NCI-H1436 (cell line): ENCODE data around the gene NSD1.

ENCODE experiments used
- DNase-seq: peaks from one replicate; lab custom pipeline; 2025; lab: John Stamatoyannopoulos, UW

NSD1 gene

DNA sequence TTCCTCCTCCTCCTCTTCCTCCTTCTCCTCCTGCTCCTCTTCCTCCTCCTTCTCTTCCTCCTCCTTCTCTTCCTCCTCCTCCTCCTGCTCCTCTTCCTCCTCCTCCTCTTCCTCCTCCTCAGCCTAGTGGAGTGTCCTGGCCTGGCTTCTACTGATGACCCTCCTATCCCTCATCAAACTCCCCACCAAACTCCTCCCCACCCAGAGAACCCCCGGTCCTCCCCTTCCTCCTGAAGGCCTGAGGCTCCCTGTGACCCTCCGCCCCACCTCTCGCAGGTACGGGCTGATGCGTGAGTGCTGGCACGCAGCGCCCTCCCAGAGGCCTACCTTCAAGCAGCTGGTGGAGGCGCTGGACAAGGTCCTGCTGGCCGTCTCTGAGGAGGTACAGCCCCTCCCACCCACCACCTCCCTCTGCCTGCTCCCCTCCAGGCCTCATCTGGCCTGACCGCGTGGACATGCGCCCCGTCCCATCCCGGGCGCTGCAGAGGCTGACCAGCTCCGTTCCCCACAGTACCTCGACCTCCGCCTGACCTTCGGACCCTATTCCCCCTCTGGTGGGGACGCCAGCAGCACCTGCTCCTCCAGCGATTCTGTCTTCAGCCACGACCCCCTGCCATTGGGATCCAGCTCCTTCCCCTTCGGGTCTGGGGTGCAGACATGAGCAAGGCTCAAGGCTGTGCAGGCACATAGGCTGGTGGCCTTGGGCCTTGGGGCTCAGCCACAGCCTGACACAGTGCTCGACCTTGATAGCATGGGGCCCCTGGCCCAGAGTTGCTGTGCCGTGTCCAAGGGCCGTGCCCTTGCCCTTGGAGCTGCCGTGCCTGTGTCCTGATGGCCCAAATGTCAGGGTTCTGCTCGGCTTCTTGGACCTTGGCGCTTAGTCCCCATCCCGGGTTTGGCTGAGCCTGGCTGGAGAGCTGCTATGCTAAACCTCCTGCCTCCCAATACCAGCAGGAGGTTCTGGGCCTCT is 36.3 kb upstream of the NSD1 start:
- DNase-seq = no peak

DNA sequence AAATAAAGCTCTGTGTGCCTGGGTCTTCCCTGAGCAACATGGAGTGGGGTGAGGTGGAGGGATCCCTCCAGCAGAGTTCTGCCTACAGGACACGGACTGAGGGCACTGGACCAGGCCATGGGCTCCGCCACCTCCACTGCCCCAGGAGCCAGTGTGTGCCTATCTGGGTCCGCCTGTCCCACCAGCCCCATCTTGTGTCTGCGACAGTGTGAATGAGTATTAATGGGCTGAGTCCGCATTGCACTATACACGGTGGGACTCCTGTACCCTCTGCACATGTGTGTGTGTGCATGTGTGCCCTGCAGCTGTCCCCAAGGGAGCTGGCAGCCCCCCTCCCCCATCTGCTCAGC is 35.5 kb upstream of the NSD1 start:
- DNase-seq = no peak

DNA sequence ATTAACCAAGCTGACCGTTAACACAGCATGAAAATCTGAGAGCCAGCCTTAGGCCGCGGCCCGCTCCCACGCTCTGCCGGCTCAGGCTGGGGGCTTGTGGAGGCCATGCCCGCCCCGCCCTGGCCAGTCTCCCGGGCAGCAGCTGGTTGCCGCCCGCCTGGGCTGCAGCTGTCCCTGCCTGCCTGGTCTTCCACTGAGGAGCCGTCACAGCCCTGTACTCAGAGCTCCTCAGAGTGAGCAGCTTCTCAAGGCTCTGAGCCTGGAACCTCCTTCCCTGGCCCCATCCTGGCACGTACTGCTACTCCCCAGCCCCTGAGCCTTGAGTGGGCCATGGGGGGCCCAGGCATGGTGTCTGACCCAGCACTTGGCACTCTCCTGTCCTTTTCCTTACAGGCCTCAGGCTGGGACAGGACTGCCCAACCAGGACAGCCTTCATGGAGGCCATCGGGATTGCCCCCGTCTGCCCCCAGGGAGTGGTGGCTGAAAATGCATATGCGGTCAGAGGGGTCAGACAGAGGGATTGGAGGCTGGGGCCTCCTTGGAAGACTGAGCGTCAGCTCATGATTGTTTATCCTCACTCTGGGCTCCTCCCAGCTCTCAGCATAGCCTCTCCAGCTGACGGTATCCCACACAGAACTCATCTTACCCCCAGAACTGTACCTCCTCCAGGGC is 35.0 kb upstream of the NSD1 start:
- no peak for DNase-seq

DNA sequence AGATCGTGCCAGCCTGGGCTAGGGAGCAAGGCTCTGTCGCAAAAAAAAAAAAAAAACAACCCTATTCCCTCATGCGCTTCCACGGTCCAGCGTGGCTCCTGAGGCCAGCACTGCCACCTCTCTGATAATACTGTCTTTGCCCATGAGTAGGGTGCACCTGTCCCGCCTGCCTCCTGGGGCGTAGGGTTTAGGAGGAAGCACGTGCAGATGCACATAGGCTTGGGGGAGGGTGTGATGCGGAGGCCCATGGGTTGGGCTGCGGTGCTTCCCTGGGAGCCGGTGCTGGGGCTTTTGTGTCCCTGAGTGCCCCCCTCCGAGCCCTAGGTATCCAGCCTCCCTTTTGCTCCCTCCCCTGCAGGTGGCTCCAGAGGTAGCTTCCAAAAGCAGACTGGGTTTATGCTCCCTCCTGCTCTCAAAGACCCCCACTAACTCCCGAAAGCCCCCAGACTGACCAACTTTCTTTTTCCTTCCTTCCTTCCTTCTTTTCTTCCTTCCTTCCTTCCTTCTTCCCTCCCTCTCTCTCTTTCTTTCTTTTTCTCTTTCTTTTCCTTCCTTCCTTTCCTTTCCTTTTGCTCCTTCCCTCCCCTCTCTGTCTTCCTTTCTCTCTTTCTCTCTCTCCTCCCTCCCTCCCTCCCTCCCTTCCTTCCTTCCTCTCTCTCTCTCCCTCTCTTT is 34.0 kb upstream of the NSD1 start:
- no peak for DNase-seq

DNA sequence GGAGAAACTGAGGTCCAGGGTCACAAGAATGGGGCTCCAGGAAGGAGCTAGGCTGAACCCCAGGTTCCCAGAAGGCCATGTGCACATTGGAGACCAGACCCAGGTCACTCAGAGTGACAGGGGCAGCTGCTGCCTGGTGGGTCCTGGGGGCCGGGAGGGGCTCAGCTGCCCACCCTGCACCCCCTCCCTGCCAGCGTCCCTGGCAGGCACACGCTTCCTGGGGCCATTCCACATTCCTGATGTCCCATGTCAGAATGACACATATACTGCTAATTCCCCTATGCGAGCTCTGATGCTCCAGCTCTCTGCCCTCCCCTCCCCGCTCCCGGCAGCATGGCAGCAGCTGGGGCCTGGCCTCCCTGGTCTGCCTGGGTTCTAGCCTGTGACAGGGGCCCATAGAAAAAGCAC is 32.9 kb upstream of the NSD1 start:
- DNase-seq = no peak

DNA sequence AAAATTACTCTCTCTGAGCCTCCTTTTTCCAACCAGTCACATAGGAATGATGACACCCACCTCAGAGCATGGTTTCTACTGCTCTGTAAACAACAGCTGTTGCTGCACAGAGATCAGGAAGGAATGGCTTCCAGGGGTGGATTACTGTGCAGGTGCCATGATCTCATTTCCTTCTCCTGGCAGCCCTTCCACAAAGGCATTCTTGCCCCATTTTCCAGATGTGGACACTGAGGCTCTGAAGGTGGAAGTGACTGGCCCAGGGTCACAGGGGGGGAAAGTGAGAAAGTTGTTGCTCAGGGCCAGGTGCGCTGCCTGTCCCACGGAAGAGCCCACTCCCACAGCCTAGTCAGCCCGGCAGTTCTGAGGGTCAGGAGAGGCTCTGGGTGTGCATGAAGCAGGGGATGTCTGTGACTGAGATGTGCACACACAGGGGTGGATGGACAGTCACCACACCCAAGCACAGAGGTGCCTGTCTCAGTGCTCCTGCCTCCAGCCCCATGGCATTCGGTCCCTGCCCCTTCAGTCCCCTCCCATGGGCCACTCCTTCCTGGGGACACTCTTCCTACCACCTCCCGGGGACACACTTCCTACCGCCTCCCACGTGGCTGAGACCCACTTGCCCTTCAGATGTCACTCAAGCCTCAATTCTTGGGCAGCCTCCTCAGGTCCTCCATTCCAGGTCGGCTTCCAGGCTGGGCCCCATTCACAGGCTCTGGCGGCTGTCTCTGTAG is 29.9 kb upstream of the NSD1 start:
- DNase-seq = no peak

DNA sequence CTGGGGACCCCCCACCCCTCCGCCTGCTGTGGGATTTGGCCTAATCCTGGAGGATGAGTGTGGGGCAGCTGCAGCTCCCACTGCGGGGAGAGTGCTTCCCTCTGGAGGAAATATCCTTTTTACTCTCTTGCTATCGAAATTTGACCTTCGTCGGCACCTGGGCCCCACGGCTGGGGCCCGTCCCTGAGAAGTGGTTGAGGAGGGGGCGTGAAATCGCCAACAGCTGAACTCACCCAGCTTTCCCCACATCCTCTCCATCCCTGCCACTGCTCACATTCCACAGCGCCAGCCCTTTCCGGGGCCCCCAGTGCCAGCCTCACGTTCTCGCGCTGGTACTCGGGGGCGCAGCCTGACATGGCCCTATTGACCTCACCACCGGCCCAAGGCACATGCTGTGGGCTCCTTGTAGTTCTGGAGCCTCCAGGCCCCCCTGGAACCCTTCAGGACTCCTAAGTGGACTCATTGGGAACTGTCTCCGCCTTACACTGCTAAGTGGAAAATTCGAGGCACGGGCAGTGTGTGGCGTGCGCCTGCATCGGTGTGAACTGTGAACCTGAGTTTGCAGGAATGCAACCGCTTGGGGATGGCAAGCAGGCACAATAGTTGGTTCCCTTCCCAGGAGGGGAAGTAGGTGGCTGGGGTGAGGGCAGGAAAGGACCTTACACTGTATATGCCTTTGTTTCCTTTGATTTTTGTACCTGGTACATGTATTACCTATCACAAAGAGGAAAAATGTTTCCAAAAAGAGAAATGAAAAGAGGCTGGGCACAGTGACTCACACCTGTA is 27.7 kb upstream of the NSD1 start:
- DNase-seq = no peak

DNA sequence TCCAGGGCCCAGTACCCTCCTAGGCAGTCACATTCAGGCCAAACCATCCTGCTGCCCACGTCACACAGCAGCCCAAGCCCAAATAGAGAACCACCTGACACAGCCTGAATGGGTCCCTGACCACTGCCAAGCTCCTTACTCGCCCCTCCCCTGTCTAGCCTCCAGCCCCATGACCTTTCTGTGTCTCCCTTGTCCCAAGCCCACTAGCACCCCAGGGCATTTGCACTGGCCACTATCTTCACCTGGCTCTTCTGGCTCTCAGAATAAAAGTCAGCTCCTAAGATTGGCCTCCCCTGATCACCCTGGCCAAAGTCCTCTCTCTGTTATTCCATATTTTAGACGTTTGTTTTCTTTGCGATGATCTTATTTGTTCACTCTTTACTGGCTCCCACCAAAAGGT is 26.4 kb upstream of the NSD1 start:
- DNase-seq = no peak

DNA sequence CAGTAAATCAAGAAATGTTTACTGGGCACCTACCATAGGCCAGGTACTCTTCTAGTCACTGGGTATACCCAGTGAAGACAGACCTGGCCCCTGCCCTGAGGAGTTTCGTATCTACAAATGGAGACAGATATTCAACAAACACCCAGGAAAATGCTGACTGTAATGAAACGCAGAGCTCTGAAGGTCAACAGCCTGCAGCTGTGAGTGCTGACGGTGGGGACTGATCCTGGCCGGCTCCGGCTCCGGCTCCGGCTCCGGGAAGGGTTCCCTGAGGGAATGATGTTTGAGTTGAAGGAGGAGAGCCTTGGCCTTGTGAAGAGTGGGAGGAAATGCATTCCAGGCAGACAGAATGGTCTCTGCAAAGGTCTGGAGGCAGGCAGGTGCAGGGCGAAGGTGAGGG is 23.8 kb upstream of the NSD1 start:
- no peak for DNase-seq

DNA sequence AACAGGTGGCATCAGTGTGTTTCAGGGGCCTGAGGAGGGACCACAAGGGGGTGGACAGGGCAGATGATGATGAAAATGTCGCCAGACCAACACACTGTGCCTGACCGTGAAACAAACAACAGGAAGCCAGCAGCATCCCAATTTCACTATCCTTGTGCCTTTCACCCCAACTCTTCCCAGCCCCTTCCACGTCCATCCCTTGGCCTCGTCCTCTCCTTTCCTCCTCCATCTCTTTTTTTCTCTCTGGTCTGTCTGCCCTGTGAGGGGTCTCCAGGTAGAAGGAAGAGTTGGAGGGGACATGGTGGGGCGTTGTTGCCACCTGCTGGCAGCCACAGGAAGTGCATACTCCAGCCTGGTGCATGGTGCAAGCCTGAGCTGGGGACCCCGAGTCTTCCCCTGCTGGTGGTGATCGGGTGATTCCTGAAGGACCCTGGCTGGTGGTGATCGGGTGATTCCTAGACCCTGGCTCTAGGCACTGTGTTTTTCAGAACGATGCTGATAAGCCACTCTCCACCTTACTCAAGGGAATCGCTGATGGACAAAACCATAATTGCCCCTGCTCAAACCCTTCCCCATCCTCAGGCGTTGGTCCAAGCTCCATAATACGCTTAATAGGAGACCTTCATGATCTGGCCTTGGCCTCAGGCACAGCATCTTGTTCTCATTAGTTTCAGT is 21.7 kb upstream of the NSD1 start:
- DNase-seq = peak; percentile 25

DNA sequence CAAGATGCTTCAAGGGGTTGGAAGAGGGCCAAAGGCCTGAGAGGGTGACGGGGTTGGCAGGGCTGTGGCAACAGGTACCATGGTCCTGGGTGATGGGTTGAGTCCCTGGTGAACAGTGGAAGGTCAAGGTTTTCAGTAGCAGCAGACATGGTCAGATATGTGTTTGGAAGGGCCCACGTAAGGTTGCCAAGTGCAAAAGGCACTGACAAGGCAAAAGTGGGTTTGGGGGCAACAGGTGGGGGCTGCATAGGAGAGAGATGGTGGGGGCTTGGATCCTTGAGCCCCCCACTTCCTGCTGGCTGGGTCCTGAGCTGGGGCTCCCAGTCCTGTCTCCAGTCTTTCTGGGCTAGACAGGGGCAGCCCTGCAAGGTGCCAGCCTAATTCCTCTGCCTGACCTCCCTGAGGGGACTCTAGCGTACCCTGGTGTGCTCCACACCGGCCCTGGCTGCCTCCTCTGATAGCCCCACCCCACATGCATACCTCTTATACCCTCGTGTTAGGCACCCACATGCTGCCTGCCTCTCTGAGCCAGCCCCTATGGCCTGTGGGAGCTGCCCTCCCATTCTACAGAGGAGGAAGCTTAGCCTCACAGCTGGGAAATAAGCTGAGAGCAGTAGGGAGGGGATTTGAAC is 20.9 kb upstream of the NSD1 start:
- DNase-seq = no peak

DNA sequence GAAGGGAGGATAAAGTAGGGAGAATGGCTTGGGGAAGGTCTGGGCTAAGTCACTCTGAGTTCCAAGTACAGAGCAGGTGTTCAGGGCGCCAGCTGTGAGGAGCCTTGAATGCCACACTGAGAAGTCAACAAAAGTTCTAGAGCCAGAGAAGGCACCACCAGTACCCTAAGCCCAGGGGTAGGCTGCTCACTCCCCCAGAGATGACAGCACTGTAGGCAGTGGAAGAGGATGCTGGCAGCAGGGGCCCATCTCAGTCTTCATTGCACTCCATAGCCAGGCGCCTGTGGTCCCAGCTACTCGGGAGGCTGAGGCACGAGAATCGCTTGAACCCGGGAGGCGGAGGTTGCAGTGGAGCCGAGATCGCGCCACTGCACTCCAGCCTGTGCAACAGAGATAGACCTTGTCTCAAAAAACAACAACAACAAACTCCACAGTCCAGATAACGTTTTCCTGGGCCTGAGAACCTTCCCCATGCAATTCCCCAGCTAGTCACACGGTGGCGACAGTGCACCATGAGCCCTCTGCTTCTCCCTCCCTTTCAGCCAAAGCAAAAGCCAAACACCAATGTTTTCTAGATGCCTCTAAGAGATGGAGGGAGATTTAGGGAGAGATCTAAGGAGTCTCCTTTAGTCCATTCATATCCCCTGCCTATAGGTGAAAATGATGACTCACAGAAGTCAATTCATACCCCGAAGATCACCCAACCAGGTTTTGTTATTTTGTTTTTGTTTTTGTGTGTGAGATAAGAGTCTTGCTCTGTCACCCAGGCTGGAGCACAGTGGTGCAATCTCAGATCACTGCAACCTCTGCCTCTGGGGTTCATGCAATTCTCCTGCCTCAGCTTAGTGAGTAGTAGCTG is 19.8 kb upstream of the NSD1 start:
- DNase-seq = peak; percentile 16

DNA sequence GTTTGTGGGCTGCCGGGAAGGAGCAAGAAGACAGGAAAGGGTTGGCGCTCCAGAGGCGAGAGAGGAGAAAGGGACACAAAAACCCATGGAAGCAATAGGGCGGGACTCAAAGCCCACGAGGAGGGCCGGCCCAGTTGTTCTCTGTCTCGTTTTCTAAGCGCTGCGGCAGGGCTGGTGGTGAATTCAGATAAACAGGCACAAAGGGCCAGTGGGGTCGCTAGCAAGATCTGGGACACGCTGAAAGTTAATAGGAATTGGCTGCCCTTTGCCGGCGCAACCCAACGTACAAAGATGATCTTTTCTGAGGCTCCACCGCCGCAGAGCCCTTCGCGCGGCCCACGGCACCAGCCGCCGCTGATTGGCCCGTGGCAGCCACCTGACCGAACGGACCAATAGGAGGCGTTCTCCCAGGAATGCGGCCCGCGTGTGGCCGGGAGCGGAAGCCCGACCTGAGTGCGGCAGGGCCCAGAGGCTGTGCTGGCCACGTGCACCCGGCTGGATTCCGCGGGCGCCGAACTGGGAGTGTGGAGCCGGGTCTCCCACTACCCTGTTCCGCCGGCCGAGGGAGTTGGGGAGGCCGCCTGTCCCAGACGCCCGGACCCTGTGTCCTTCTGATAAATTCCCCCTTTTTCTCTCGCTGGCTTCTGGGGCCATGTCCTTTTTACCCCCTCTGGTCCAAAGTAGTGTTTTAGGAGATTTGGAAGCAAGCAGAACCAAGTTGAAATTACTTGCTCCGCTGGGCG is 16.8 kb upstream of the NSD1 start:
- DNase-seq = no peak

DNA sequence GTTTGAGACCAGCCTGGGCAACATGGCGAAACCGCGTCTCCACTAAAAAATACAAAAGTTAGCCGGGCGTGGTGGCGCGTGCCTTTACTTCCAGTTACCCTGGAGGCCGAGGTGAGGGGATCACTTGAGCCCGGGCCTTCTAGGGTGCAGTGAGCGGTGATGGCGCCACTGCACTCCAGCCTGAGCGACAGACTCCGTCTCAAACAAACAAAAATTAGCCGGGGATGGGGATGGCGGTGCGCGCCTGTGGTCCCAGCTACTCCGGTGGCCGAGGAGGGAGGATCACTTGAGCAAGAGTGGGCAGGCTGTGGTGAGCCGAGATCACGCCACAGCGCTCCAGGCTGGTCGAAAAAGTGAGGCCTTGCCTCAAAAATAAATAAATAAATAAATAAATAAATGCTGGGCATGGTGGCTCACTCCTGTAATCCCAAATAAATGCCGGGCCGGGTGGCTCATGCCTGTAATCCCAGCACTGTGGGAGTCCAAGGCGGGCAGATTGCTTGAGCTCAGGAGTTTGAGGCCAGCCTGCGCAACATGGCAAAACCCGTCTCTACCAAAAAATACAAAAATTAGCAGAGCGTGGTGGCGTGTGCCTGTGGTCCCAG is 16.0 kb upstream of the NSD1 start:
- no peak for DNase-seq

DNA sequence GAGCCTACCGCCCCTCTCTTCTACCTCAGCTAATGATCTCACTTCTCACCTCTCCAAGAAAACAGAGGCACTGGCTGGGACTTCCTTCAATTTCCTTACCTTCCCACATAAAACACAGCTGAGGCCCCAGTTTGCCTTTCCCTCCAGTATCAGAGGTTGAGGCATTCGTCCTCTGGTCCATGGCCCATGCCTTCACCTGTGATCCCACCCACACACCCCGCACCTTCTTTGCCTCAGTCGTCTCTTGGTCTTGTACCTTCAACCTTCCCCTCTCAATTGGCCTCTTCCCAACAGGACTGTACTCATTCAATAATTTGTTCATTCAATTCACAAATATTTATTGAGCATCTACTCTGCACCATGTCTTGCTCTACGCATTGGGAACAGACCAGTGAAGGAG is 11.0 kb upstream of the NSD1 start:
- DNase-seq = no peak

DNA sequence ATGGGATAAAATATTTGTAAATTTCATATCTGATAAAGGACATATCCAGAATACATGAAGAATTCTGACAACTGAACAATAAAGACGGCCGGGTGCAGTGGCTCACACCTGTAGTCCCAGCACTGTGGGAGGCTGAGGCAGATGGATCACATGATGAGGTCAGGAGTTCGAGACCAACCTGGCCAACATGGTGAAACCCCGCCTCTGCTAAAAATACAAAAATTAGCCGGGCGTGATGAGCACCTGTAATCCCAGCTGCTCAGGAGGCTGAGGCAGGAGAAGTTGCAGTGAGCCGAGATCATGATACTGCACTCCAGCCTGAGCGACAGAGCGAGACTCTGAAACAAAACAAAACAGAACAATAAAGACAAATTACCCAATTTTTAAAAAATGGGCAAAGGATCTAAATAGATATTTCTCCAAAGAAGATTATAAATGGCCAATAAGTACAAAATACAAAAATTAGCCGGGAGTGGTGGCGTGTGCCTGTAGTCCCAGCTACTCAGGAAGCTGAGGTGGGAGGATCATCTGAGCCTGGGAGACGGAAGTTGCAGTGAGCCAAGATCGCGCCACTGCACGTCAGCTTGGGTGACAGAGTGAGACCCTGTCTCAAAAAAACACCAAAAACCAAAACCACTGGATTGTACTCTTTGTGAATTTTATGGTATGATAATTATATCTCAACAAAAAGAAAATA is 9.6 kb upstream of the NSD1 start:
- no peak for DNase-seq

DNA sequence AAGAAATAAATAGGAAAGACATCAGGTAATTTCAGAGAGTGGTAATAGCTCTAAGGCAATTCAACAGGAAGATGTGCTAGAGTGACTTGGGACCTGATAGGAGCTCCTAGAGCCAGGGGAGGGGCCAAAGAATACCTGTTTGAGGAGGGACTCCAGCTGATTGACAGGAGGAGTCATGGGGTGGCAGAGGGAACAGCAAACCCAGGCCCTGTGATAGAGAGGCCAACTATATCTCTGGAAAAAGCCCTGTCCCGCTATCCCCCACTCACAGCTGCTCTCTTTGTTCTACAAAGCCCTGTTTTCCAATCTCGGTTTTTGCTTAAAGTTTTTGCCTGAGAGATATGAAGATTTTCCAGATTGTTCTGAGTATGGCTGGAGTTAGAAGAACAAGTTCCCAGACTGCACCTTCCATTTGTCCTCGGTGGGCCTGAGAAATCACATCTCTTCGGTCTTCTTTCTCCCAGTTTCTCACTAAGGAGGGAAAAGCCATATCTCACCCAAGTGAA is 9.0 kb upstream of the NSD1 start:
- DNase-seq = no peak

DNA sequence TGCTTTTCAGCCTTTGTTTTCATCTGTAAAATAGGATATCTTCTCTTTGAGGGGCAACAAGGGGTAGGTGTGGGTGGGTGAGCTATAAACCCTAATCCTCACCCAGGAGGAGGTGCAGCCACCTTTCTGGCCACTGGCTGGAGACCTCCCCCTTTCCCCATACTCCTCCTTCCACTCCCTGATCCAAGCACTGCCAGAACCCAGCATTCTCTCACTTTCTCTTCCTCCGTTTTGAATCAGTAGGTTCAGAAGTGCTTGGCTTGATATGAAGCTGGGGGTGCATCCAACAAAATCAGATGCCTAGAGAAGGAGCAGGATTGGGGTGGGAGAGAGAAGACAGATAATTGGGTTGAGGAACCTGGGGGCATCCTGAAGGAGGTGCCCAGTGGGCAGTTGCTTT is 6.8 kb upstream of the NSD1 start:
- no peak for DNase-seq
